Loucy (cell line): Measurements from ENCODE around the gene C12orf43.

ENCODE experiments used
- H2AFZ ChIP-seq: fragments of 200-600 bp; sonication (generic); 2 replicates; pipeline ENCODE4 v1.6.0; 2016; ENCODE audit warnings: antibody characterized with exemption, mild to moderate bottlenecking, low read length, moderate library complexity
- H3F3A ChIP-seq: fragments of 200-600 bp; 2 replicates; pipeline ENCODE4 v1.6.0; 2016; ENCODE audit warnings: antibody characterized with exemption, low read depth, mild to moderate bottlenecking
- H3K27me3 ChIP-seq: fragments of 200-600 bp; sonication (generic); 2 replicates; pipeline ENCODE4 v1.6.1; 2014; ENCODE audit warnings: low read length, mild to moderate bottlenecking; ENCODE audit not compliant: insufficient read depth, poor library complexity, severe bottlenecking
- H3K36me3 ChIP-seq: fragments of 200-600 bp; sonication (generic); 2 replicates; pipeline ENCODE4 v1.6.1; 2016; ENCODE audit warnings: low read length; ENCODE audit not compliant: insufficient read depth
- H3K4me1 ChIP-seq: fragments of 200-600 bp; sonication (generic); 2 replicates; pipeline ENCODE4 v1.5.1; 2014; ENCODE audit warnings: low read length, mild to moderate bottlenecking; ENCODE audit not compliant: insufficient read depth, poor library complexity, severe bottlenecking
- H3K4me2 ChIP-seq: fragments of 200-600 bp; sonication (generic); 2 replicates; pipeline ENCODE4 v1.6.0; 2014; ENCODE audit warnings: antibody characterized with exemption, low read length, low read depth, mild to moderate bottlenecking; ENCODE audit not compliant: poor library complexity, severe bottlenecking
- H3K4me3 ChIP-seq: fragments of 200-600 bp; sonication (generic); 2 replicates; pipeline ENCODE4 v1.5.1; 2014; ENCODE audit warnings: low read length, mild to moderate bottlenecking, mixed read lengths; ENCODE audit not compliant: poor library complexity, severe bottlenecking
- H3K79me2 ChIP-seq: fragments of 200-600 bp; sonication (generic); 2 replicates; pipeline ENCODE4 v1.6.1; 2014; ENCODE audit warnings: low read length; ENCODE audit not compliant: insufficient read depth
- H3K9ac ChIP-seq: fragments of 200-600 bp; sonication (generic); 2 replicates; pipeline ENCODE4 v1.6.0; 2014; ENCODE audit warnings: mild to moderate bottlenecking, low read depth, low read length, moderate library complexity; ENCODE audit not compliant: poor library complexity, severe bottlenecking
- H3K9me2 ChIP-seq: fragments of 200-600 bp; sonication (generic); replicated peaks from 2 replicates; pipeline ENCODE4 v1.6.1; 2016; ENCODE audit warnings: low read depth, low read length, mixed read lengths
- H3K9me3 ChIP-seq: fragments of 200-600 bp; sonication (generic); 2 replicates; pipeline ENCODE4 v1.6.1; 2014; ENCODE audit warnings: mild to moderate bottlenecking, antibody characterized with exemption, low read length, low read depth; ENCODE audit not compliant: insufficient read depth
- H4K20me1 ChIP-seq: fragments of 200-600 bp; sonication (generic); 2 replicates; pipeline ENCODE4 v1.6.0; 2014; ENCODE audit warnings: antibody characterized with exemption, low read length, mild to moderate bottlenecking; ENCODE audit not compliant: insufficient read depth, poor library complexity, severe bottlenecking
- EZH2phosphoT487 ChIP-seq: fragments of 200-600 bp; IDR thresholded peaks from 2 replicates; pipeline ENCODE4 v1.6.1; 2018; ENCODE audit warnings: antibody characterized with exemption, mild to moderate bottlenecking, moderate library complexity, borderline replicate concordance
- TF ChIP-seq, protein P1 (sequence below): fragments of 200-600 bp; sonication (generic); conservative IDR thresholded peaks from 2 replicates; pipeline ENCODE4 v1.5.1; 2014; ENCODE audit warnings: mild to moderate bottlenecking, antibody characterized with exemption, low read length

C12orf43 gene

DNA sequence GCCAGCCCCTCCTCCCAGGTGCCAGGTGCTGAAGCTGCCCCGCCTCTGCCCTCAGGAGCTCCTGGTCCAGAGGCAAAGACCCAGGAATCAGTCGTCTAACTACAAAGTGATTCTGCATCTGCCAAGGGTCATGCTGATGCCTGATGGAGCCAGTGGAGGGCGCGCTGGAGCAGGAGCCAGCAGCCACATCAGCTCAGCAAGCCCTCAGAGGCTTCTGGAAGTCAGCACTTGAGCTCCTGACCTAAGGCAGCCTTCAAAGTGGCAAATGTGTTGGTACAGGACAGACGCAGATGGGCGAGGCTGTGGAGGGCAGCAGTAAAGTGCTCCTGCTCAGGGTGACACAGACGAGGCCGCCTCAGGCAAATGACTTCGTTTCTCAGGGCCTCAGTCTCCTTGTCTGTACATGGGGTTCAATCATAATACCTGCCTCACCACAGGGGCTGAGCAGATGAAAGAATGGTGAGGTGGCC, 10.9 kb downstream of the C12orf43 start:
- Histone ChIP-seq H3K4me3 (no peak overlapping the region), H2AFZ (no peak overlapping the region), H3K9me2 (no peaks in the 10 kb centered on the region), H4K20me1 (no peaks in the 10 kb centered on the region), H3K36me3 (peaks cover 8% of the 10 kb centered on the region; the same call in 1 of the 2 replicates), H3K79me2 (no peaks in the 10 kb centered on the region), H3K4me1 (peaks cover 30% of the 10 kb centered on the region), H3F3A (no peaks in the 10 kb centered on the region), H3K9ac (no peak overlapping the region), H3K9me3 (no peaks in the 10 kb centered on the region), H3K27me3 (no peaks in the 10 kb centered on the region), H3K4me2 (no peak overlapping the region)
- no peak for TF ChIP-seq EZH2phosphoT487
- TF ChIP-seq, protein P1, sequence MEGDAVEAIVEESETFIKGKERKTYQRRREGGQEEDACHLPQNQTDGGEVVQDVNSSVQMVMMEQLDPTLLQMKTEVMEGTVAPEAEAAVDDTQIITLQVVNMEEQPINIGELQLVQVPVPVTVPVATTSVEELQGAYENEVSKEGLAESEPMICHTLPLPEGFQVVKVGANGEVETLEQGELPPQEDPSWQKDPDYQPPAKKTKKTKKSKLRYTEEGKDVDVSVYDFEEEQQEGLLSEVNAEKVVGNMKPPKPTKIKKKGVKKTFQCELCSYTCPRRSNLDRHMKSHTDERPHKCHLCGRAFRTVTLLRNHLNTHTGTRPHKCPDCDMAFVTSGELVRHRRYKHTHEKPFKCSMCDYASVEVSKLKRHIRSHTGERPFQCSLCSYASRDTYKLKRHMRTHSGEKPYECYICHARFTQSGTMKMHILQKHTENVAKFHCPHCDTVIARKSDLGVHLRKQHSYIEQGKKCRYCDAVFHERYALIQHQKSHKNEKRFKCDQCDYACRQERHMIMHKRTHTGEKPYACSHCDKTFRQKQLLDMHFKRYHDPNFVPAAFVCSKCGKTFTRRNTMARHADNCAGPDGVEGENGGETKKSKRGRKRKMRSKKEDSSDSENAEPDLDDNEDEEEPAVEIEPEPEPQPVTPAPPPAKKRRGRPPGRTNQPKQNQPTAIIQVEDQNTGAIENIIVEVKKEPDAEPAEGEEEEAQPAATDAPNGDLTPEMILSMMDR: peak; percentile 78

DNA sequence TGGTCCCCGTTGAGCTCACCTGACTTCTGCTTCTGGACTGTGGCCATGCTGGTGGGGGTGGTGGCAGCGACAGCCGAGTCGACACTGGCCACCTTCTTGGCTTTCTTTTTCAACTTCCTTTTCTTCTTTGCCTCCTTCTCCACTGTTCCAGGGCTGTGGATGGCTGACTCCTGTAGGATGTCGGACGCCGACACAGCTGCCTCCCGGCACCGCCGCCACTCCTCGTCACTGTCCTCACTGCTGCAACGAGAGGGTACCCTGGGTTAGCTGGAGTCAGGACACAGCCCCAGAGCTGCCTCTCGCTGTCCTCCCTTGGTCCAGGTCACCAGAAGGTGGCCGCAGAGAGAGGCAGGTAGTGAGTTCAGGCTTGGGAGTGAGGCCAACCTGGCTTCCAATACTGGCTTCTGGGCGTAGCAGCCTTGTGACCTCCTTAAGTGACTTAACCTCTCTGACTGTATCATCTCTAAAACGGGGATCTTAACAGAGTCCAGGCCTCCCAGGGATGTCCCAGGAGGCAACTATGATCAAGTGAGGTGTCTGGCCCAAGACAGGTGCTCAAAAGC, 12.0 kb downstream of the C12orf43 start:
- Histone ChIP-seq H2AFZ (no peak overlapping the region), H3K4me3 (no peak overlapping the region), H3K9ac (no peak overlapping the region), H3K79me2 (no peaks in the 10 kb centered on the region), H3K27me3 (no peaks in the 10 kb centered on the region), H3K36me3 (peaks cover 4% of the 10 kb centered on the region; the same call in 1 of the 2 replicates), H3K4me2 (no peak overlapping the region), H3K4me1 (peaks cover 36% of the 10 kb centered on the region), H4K20me1 (no peaks in the 10 kb centered on the region), H3K9me3 (no peaks in the 10 kb centered on the region), H3K9me2 (no peaks in the 10 kb centered on the region), H3F3A (no peaks in the 10 kb centered on the region)
- no peak for TF ChIP-seq EZH2phosphoT487
- TF ChIP-seq, protein P1: no peak

DNA sequence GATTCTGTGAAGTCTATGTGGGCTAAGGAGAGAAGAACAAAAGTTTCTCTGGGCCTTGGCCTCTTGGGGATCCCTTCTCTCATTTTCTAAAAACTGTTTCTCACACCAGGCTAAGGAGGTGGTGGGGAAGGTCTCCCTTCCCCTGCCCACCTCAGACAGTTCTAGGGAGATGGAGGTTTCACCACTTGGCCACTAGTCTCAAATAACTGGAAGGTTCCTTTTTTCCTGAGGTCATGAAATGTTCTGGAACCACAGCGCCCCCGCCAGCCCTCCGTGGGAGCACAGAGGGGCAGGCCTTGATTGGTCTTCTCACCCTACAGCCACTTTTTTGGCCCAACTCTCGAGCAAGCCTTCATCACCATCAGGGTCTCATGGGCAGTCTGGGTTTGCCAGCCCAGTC, 12.6 kb downstream of the C12orf43 start:
- Histone ChIP-seq H3K27me3 (no peaks in the 10 kb centered on the region), H3K4me3 (no peak overlapping the region), H3K4me1 (peaks cover 36% of the 10 kb centered on the region), H3K9me2 (no peaks in the 10 kb centered on the region), H3K9ac (no peak overlapping the region), H3K4me2 (no peak overlapping the region), H3K9me3 (no peaks in the 10 kb centered on the region), H2AFZ (no peak overlapping the region), H3K36me3 (peaks cover 4% of the 10 kb centered on the region; the same call in 1 of the 2 replicates), H4K20me1 (no peaks in the 10 kb centered on the region), H3F3A (no peaks in the 10 kb centered on the region), H3K79me2 (no peaks in the 10 kb centered on the region)
- TF ChIP-seq, protein P1: peak; percentile 52
- TF ChIP-seq EZH2phosphoT487: no peak
